ENCODE data around the gene ADGRL3.
"Not testable (repeated sequence)": the region's sequence is repeated elsewhere in the genome, so short reads cannot be mapped to it uniquely, and the experiment has no call there.

The ADGRL3 gene

GRCh38 chr4:61205066-61205465 lies 4.9 kb downstream of the ADGRL3 start:
- DNase-seq (ENCODE audit: low read depth in 3 of 3) = no peak

- not testable (repeated sequence) for DNase-seq (ENCODE audit: low read depth in 3 of 3)
Measured at GRCh38 chr4:61207156-61207555, 7.0 kb downstream of the ADGRL3 start.

- DNase-seq (ENCODE audit: low read depth in 3 of 3) = no peak
Measured at GRCh38 chr4:61210186-61210939, 10.2 kb downstream of the ADGRL3 start.

GRCh38 chr4:61211781-61212180 lies 11.7 kb downstream of the ADGRL3 start:
- no peak for DNase-seq (ENCODE audit: low read depth in 3 of 3)

- DNase-seq (ENCODE audit: low read depth in 3 of 3) = no peak
Measured at GRCh38 chr4:61212788-61213187, 12.7 kb downstream of the ADGRL3 start.

- DNase-seq (ENCODE audit: low read depth in 3 of 3) = no peak
Measured at GRCh38 chr4:61214680-61215079, 14.6 kb downstream of the ADGRL3 start.

- DNase-seq (ENCODE audit: low read depth in 3 of 3) = no peak
Measured at GRCh38 chr4:61217222-61217621, 17.1 kb downstream of the ADGRL3 start.

- no peak for DNase-seq (ENCODE audit: low read depth in 3 of 3)
Measured at GRCh38 chr4:61220556-61220955, 20.4 kb downstream of the ADGRL3 start.

- no peak for DNase-seq (ENCODE audit: low read depth in 3 of 3)
Measured at GRCh38 chr4:61223385-61223784, 23.3 kb downstream of the ADGRL3 start.

GRCh38 chr4:61224573-61224972 lies 24.4 kb downstream of the ADGRL3 start:
- DNase-seq (ENCODE audit: low read depth in 3 of 3) = no peak

- no peak for DNase-seq (ENCODE audit: low read depth in 3 of 3)
Measured at GRCh38 chr4:61225656-61226055, 25.5 kb downstream of the ADGRL3 start.

- DNase-seq (ENCODE audit: low read depth in 3 of 3) = no peak
Measured at GRCh38 chr4:61231421-61231820, 31.3 kb downstream of the ADGRL3 start.

- no peak for DNase-seq (ENCODE audit: low read depth in 3 of 3)
Measured at GRCh38 chr4:61239250-61239649, 39.1 kb downstream of the ADGRL3 start.

- DNase-seq (ENCODE audit: low read depth in 3 of 3) = no peak
Measured at GRCh38 chr4:61243962-61244361, 43.8 kb downstream of the ADGRL3 start.

- DNase-seq (ENCODE audit: low read depth in 3 of 3) = no peak
Measured at GRCh38 chr4:61245069-61245714, 45.1 kb downstream of the ADGRL3 start.

- no peak for DNase-seq (ENCODE audit: low read depth in 3 of 3)
Measured at GRCh38 chr4:61246034-61246433, 45.9 kb downstream of the ADGRL3 start.

- no peak for DNase-seq (ENCODE audit: low read depth in 3 of 3)
Measured at GRCh38 chr4:61248705-61249104, 48.6 kb downstream of the ADGRL3 start.

GRCh38 chr4:61251129-61251528 lies 51.0 kb downstream of the ADGRL3 start:
- DNase-seq (ENCODE audit: low read depth in 3 of 3) = no peak

GRCh38 chr4:61254406-61254805 lies 54.3 kb downstream of the ADGRL3 start:
- no peak for DNase-seq (ENCODE audit: low read depth in 3 of 3)

- no peak for DNase-seq (ENCODE audit: low read depth in 3 of 3)
Measured at GRCh38 chr4:61273233-61273632, 73.1 kb downstream of the ADGRL3 start.

GRCh38 chr4:61274286-61274685 lies 74.2 kb downstream of the ADGRL3 start:
- DNase-seq (ENCODE audit: low read depth in 3 of 3) = no peak

GRCh38 chr4:61275241-61275640 lies 75.1 kb downstream of the ADGRL3 start:
- no peak for DNase-seq (ENCODE audit: low read depth in 3 of 3)

- DNase-seq (ENCODE audit: low read depth in 3 of 3) = no peak
Measured at GRCh38 chr4:61276029-61276428, 75.9 kb downstream of the ADGRL3 start.

All from stimulated activated CD4-positive, alpha-beta T cell treated with anti-CD3 and anti-CD28 coated beads, TNF-alpha, amount 100 ng/mL, for 48 hours (primary cell).